Activated CD8-positive, alpha-beta memory T cell treated with anti-CD3 and anti-CD28 coated beads, Interleukin-2, amount 50 U/mL, for 1 hour (primary cell): Measurements from ENCODE around the gene ACD.

ENCODE experiments used
- DNase-seq: peaks from one replicate; pipeline ENCODE4 v3.0.0-alpha.2; 2020; ENCODE audit errors: extremely low read depth

ACD gene

GRCh38 chr16:67661886-67662652, 2.0 kb upstream of the ACD start:
- no peak for DNase-seq

- DNase-seq: no peak
Measured at GRCh38 chr16:67661101-67661761, 1.2 kb upstream of the ACD start.

GRCh38 chr16:67660564-67661028, 536 bp upstream of the ACD start, which contains the start of gene PARD6A:
PARD6A (plus strand) TSS chr16:67660960; CDS start chr16:67661039, 79 bp downstream.
- peak; percentile 89 for DNase-seq

DNA sequence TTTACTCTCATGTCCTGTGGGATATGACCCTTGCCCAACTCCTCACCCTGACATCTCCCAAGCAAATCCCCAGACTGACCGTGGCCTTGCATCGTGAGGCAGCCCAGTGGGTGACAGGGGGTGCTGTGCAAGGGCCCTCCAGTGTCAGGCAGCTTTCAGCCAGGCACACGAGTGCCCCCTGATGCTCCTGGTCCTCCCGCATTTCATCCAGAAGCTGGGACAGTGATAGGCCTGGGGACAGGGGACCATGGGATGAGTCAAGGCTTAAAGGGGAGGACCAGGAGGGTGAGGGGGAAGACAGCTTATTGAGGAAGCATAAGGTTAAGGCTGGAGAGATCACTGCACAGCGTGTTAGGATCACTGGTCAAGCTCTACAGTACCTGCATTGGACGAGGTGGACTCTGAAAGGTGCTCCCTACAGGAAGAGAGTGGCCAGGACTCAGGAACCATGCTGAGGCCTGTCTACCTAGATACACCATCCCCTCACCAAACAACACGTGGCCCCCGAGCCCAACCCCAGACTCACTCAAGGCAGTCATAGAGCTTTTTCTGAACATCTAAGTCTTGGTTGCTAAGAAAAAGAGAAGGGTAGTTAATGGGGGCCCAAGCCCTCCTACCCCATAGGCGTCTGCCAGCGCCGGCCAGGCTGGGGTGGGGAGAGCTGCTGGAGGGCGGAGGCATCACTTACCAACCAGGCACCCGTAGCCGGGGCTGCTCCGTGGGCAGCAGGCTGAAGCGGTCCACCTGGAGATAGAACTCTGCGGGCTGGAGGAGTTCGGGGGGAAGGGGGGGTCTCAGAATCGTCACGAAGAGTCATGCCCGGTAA, 998 bp downstream of the ACD start:
- no peak for DNase-seq

GRCh38 chr16:67657751-67658518, 2.1 kb downstream of the ACD start:
- DNase-seq: no peak

DNA sequence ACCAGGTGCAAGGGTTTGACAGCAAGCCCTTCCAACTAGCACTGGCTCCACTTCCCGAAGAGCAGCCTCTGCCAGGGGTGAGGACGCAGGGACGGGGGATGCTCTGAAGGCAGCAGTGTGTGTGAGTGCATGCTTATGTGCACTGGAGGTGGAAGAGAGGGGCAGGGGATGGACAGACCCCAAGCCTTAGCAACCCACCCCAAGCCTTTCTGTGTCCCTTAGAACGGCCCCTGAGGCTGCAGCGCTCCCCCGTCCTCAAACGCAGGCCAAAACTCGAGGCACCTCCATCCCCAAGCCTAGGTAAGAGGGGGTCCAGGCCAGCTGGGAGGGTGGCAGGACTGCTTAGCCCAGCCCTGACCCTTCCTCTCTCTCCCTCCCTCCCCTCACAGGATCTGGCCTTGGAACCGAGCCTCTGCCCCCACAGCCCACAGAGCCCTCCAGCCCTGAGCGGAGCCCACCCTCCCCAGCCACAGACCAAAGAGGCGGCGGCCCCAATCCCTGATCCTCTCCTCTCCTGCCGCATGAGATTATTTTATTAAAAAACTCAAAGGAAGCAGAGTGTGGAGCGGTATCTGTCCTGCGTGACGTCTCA, 2.9 kb downstream of the ACD start:
- no peak for DNase-seq

- DNase-seq: no peak
Measured at GRCh38 chr16:67656344-67657016, 3.6 kb downstream of the ACD start.

DNA sequence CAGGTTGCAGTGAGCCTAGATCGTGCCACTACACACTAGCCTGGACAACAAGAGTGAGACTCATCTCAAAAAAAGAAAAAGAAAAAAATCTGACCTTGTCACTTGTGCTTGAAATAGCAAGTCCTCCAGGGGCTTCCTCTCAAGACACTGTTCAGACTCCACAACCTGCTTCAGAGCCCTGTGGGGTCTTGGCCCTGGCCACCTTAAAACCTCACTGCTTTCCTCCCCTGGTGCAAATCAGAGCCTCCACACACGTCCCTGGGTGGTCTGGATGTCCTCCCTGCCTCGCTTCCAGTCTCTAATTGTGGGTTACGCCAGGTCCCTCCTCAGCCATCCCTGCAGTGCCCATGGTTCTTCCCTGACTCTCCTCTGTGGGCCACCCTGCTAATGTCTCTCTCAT, 4.7 kb downstream of the ACD start:
- no peak for DNase-seq

- no peak for DNase-seq
Measured at GRCh38 chr16:67654403-67654911, 5.6 kb downstream of the ACD start.

GRCh38 chr16:67653789-67654402, 6.2 kb downstream of the ACD start:
- DNase-seq: no peak

DNA sequence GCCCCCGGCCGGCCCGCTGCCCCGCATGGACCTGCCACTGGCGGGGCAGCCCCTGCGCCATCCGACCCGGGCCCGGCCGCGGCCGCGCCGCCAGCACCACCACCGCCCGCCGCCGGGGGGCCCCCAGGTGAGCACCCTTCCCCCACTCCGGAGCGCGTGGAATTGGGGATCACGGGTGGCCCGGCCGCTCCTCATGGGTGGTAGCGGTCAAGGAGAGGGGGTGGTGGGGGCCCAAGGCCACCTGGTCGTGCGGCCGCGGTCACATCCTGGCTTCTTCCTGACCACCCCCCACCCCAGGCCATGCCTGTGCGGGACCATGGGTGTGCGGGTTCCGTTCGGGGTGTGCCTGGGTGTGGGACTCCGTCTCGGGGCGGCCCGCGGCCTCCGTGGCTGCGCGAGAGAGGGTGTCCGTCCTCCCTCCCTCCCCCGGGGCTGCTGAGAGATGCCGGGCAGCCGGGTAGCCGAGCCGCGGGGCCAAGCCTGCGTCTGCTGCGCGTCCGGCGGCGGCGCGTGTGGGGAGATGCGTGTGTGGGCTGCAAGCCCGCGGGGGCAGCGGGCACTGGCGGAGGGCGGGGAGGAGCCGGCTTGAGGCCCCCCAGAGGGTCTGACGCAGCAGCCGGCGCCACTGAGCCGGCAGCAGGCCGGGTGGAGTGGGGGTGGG, 6.8 kb downstream of the ACD start:
- DNase-seq: no peak

GRCh38 chr16:67652578-67653127, 7.4 kb downstream of the ACD start:
- DNase-seq: no peak

GRCh38 chr16:67651847-67652246, 8.2 kb downstream of the ACD start:
- no peak for DNase-seq

DNA sequence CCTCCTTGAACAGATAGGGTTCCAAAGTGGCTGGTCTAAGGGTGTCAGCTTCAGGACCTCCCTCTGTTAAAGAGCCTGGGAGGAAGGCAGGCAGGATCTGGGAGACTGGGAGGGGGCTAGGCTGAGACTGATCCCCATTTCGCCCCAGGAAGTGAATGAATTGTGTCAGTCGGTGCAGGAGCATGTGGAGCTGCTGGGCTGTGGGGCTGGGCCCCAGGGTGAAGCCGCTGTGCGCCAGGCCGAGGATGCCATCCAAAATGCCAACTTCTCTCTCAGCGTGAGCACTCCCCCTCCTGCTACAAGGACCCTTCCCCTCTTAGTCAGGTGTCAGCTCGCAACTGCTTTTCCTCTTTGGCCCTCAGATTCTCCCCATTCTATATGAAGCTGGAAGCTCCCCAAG, 9.0 kb downstream of the ACD start:
- DNase-seq: no peak

GRCh38 chr16:67650023-67650422, 10.0 kb downstream of the ACD start:
- no peak for DNase-seq

DNA sequence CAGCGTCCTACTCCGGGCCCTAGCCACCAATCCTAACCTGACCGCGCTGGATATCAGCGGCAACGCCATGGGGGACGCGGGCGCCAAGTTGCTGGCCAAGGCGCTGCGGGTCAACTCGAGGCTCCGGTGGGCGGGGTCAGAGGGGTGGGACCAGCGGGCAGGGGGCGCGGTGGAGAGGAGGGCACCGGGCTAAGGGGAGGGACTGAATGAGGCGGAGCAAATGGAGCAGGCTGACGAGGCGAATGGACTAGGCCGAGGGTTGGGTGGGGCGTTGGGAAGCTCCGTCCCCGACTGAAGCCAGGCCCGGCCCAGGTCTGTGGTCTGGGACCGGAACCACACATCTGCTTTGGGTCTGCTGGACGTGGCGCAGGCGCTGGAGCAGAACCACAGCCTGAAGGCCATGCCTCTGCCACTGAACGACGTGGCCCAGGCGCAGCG, 10.5 kb downstream of the ACD start:
- DNase-seq: no peak

- no peak for DNase-seq
Measured at GRCh38 chr16:67648764-67649407, 11.2 kb downstream of the ACD start.

- DNase-seq: no peak
Measured at GRCh38 chr16:67648088-67648763, 11.8 kb downstream of the ACD start.
